HepG2 (cell line): ENCODE measurements around the gene MS4A18. TPM values are rescaled to one million over a fixed set of nuclear protein-coding genes. Genes with fewer than 3 reads are reported as not detected.

ENCODE experiments used
- ATAC-seq: fragments of 200-7000 bp; cut with Tn5 transposase; 3 replicates; pipeline ENCODE4 v1.9.1; 2020; ENCODE audit warnings: mild to moderate bottlenecking, moderate library complexity
- BruUV-seq: library from RNA; stranded (reverse); fragments of 400-500 nt; replicated peaks from 2 replicates; lab custom pipeline; 2021; lab: Mats Ljungman, UMichigan
- CTCF ChIA-PET: fragments of 300-600 bp; formaldehyde crosslinking; extraction: SDS; loops from one replicate; lab custom pipeline; 2021; ENCODE audit warnings: low total read pairs, inconsistent platforms, low intra/inter-chr PET ratio; lab: Yijun Ruan, JAX
- POLR2A ChIA-PET: fragments of 350-600 bp; sonication (Branson Sonifier 250); formaldehyde crosslinking; loops from one replicate; lab custom pipeline; 2020; ENCODE audit warnings: antibody characterized with exemption, inconsistent platforms; lab: Yijun Ruan, JAX
- DNase-seq: peaks from one replicate; pipeline ENCODE4 v3.0.0-alpha.2; 2015; ENCODE audit warnings: low spot score
- FAIRE-seq: peaks from 3 replicates; lab custom pipeline; 2011; peaks lifted over from hg19 to GRCh38; lab: Jason Lieb, UNC
- H2AFZ ChIP-seq: one replicate; pipeline ENCODE4 v1.6.1; 2011; ENCODE audit warnings: low read length, inconsistent platforms
- H3K27ac ChIP-seq: fragments of 300-600 bp; 3 replicates; pipeline ENCODE4 v1.8.0; 2011; ENCODE audit warnings: mixed run types, mild to moderate bottlenecking, mixed read lengths, low read length, inconsistent platforms; ENCODE audit not compliant: insufficient read depth; ENCODE audit errors: extremely low read length
- H3K27me3 ChIP-seq, 2 experiments: fragments of 200-600 bp in 1 of 2; 2 replicates in 1 of 2; 3 replicates in 1 of 2; pipeline versions ENCODE4 v1.6.0 to v1.8.0; 2011; ENCODE audit warnings: low read length in 2 of 2, mild to moderate bottlenecking in 2 of 2, moderate library complexity in 2 of 2, inconsistent platforms in 1 of 2; ENCODE audit not compliant: insufficient read depth in 2 of 2, control insufficient read depth in 1 of 2
- H3K36me3 ChIP-seq, 2 experiments: fragments of 200-600 bp in 1 of 2; replicated peaks in 1 of 2; 2 replicates in 1 of 2; 3 replicates in 1 of 2; pipeline versions ENCODE4 v1.5.1 to v1.8.0; 2011; ENCODE audit warnings: low read length in 2 of 2, inconsistent platforms in 1 of 2; ENCODE audit not compliant: insufficient read depth in 2 of 2, control insufficient read depth in 1 of 2
- H3K4me1 ChIP-seq: 2 replicates; pipeline ENCODE4 v1.5.1; 2012; ENCODE audit warnings: low read length, inconsistent platforms; ENCODE audit not compliant: insufficient read depth
- H3K4me2 ChIP-seq: 2 replicates; pipeline ENCODE4 v1.6.0; 2011; ENCODE audit warnings: low read depth, low read length, inconsistent platforms
- H3K4me3 ChIP-seq, 3 experiments: fragments of 200-600 bp in 1 of 3; sonication (generic), shearing (Covaris generic) in 1 of 3; replicated peaks in 1 of 3; 2 replicates each; pipeline ENCODE4 v1.5.1; 2011 to 2016; ENCODE audit warnings: low read length in 3 of 3, inconsistent platforms in 2 of 3, low read depth in 2 of 3, mild to moderate bottlenecking in 2 of 3, control low read depth in 1 of 3, mixed read lengths in 1 of 3; ENCODE audit not compliant: insufficient read depth in 1 of 3
- H3K79me2 ChIP-seq: one replicate; pipeline ENCODE4 v1.6.1; 2011; ENCODE audit warnings: low read length, inconsistent platforms; ENCODE audit not compliant: insufficient read depth
- H3K9ac ChIP-seq: 2 replicates; pipeline ENCODE4 v1.6.0; 2011; ENCODE audit warnings: mild to moderate bottlenecking, low read depth, low read length, inconsistent platforms; ENCODE audit not compliant: insufficient read depth
- H3K9me3 ChIP-seq: 2 replicates; pipeline ENCODE4 v1.5.1; 2012; ENCODE audit warnings: mild to moderate bottlenecking, low read length
- H4K20me1 ChIP-seq: 2 replicates; pipeline ENCODE4 v1.6.0; 2011; ENCODE audit warnings: inconsistent platforms, mild to moderate bottlenecking, low read length, moderate library complexity; ENCODE audit not compliant: insufficient read depth
- ARNTL ChIP-seq: sonication (generic); formaldehyde crosslinking; IDR thresholded peaks from 2 replicates; pipeline ENCODE4 v1.4.0; 2020; ENCODE audit warnings: mild to moderate bottlenecking, missing genetic modification reagents
- ATF7 ChIP-seq, 2 experiments: fragments of 450-650 bp in 1 of 2; sonication (generic) in 1 of 2; formaldehyde crosslinking in 1 of 2; IDR thresholded peaks; 2 replicates each; pipeline versions ENCODE4 v1.4.0 to v1.6.1; 2016 to 2020; ENCODE audit warnings: antibody characterized with exemption in 1 of 2, mild to moderate bottlenecking in 1 of 2, missing genetic modification reagents in 1 of 2
- CREB1 ChIP-seq, 2 experiments: fragments of 450-650 bp in 1 of 2; IDR thresholded peaks; 2 replicates each; pipeline ENCODE4 v1.6.1; 2016 to 2017; ENCODE audit warnings: control low read depth in 1 of 2, mild to moderate bottlenecking in 1 of 2, missing compliant biosample characterization in 1 of 2, missing genetic modification characterization in 1 of 2
- NR0B2 ChIP-seq: sonication (generic); formaldehyde crosslinking; IDR thresholded peaks from 2 replicates; pipeline ENCODE4 v1.4.0; 2020; ENCODE audit warnings: mild to moderate bottlenecking, missing genetic modification reagents
- ZBTB38 ChIP-seq: sonication (generic); formaldehyde crosslinking; IDR thresholded peaks from 2 replicates; pipeline ENCODE4 v1.5.1; 2020; ENCODE audit warnings: mild to moderate bottlenecking, missing genetic modification reagents
- ZNF768 ChIP-seq: sonication (generic); formaldehyde crosslinking; IDR thresholded peaks from 2 replicates; pipeline ENCODE4 v1.4.0; 2020; ENCODE audit warnings: missing genetic modification reagents
- WGBS: methylation state at CpG from one replicate; pipeline ENCODE4 v1.1.6; 2017; ENCODE audit warnings: low lambda C conversion rate; 5-methylcytosine and 5-hydroxymethylcytosine counted together
- in situ Hi-C: cut with HindIII; loops from 2 replicates; pipeline ENCODE4 v1.10.0; 2017; ENCODE audit warnings: low pct_unique_long_range_greater_than_20kb; ENCODE audit not compliant: extremely low pct_ligation_motif_present
- intact Hi-C: fragments of 100-400 bp; cut with micrococcal nuclease; formaldehyde crosslinking; loops from one replicate; pipeline ENCODE4 v1.10.0; 2022; ENCODE audit not compliant: unreplicated experiment
- polyA plus RNA-seq, 8 experiments: library from polyadenylated mRNA; depleted of rRNA in 3 of 8; stranded (reverse) in 7 of 8; unstranded in 1 of 8; fragments of >200 nt; fragmentation: Illumina TruSeq in 4 of 8; extraction: Trizol in 4 of 8; gene quantifications; 2 replicates each; pipeline versions ENCODE4 v1.2.1 to v1.2.3, GENCODE V29; 2011 to 2016; ENCODE audit warnings: low read depth in 4 of 8, missing spikeins in 1 of 8, mixed read lengths in 1 of 8; ENCODE audit not compliant: insufficient read depth in 1 of 8
- total RNA-seq, 5 experiments: library from RNA; depleted of rRNA; stranded (reverse); fragments of >200 nt; fragmentation: Illumina TruSeq; extraction: Trizol; gene quantifications; 2 replicates each; pipeline ENCODE4 v1.2.3, GENCODE V29; 2016; ENCODE audit warnings: low read depth in 1 of 5
- TF ChIP-seq, protein P1 (sequence below): sonication (generic); formaldehyde crosslinking; IDR thresholded peaks from 2 replicates; pipeline ENCODE4 v1.8.0; 2022; ENCODE audit warnings: mild to moderate bottlenecking, missing genetic modification reagents

The MS4A18 gene
- total and polyA plus RNA-seq, 2 of the 13 experiments (the other 11 are each of a cell fraction or from before 2014, with no cell fraction given): not detected

- no peaks in the 10 kb centered on the region for H4K20me1 ChIP-seq
- H3K27ac ChIP-seq: no peak overlapping the region
- no TSS peak for BruUV-seq
- ATAC-seq (no peak), FAIRE-seq (no peak), DNase-seq (no peak)
- ChIA-PET POLR2A (no interaction called here), CTCF (no interaction called here)
- no peak overlapping the region for H2AFZ ChIP-seq
- no peak overlapping the region for H3K9ac ChIP-seq
- H3K9me3 ChIP-seq: no peaks in the 10 kb centered on the region
- H3K4me2 ChIP-seq: no peak overlapping the region
- no peaks in the 10 kb centered on the region for H3K36me3 ChIP-seq
- H3K79me2 ChIP-seq: no peaks in the 10 kb centered on the region
- in situ Hi-C loops: no loop called here
- WGBS: 5% methylated on average over 6 of the region's 6 CpGs
- peaks cover 0 to 13% of the 10 kb centered on the region in 2 experiments; a peak in 2 of 5 replicates for H3K27me3 ChIP-seq
- TF ChIP-seq ATF7 (IDR thresholded peaks at IDR 0.05) (peak; percentile 84), ATF7 (CRISPR knock-in tag; IDR thresholded peaks at IDR 0.05) (no peak), NR0B2 (no peak), ARNTL (CRISPR knock-in tag) (no peak), CREB1 (IDR thresholded peaks at IDR 0.05) (peak; percentile 65), CREB1 (CRISPR knock-in tag; IDR thresholded peaks at IDR 0.05) (no peak)
- TF ChIP-seq, protein P1, sequence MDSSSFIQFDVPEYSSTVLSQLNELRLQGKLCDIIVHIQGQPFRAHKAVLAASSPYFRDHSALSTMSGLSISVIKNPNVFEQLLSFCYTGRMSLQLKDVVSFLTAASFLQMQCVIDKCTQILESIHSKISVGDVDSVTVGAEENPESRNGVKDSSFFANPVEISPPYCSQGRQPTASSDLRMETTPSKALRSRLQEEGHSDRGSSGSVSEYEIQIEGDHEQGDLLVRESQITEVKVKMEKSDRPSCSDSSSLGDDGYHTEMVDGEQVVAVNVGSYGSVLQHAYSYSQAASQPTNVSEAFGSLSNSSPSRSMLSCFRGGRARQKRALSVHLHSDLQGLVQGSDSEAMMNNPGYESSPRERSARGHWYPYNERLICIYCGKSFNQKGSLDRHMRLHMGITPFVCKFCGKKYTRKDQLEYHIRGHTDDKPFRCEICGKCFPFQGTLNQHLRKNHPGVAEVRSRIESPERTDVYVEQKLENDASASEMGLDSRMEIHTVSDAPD (CRISPR knock-in tag): no peak
- TF ChIP-seq, all 625 proteins: peak for 2
- no peaks in the 10 kb centered on the region for H3K4me1 ChIP-seq
- intact Hi-C loops: no loop called here
- no peak overlapping the region for H3K4me3 ChIP-seq
Measured at GRCh38 chr11:60720460-60720859, 4.1 kb upstream of the MS4A18 start.

- Histone ChIP-seq H3K27ac (no peak overlapping the region), H3K27me3 (peaks cover 0 to 21% of the 10 kb centered on the region in 2 experiments; a peak in 3 of 5 replicates), H3K4me1 (no peaks in the 10 kb centered on the region), H3K4me3 (no peak overlapping the region)
- TF ChIP-seq ZNF768 (CRISPR knock-in tag) (peak; percentile 19; the same call in 1 of the 2 replicates), ZBTB38 (CRISPR knock-in tag) (no peak)
- TF ChIP-seq, all 625 proteins: peak for 1
- H3K4me2 ChIP-seq: no peak overlapping the region
- ChIA-PET CTCF (no interaction called here), POLR2A (no interaction called here)
- no peaks in the 10 kb centered on the region for H3K9me3 ChIP-seq
- in situ Hi-C loops (no loop called here), intact Hi-C loops (no loop called here)
- no peak for ATAC-seq
- no peaks in the 10 kb centered on the region for H3K36me3 ChIP-seq
- no TSS peak for BruUV-seq
- DNase-seq: no peak
- no peaks in the 10 kb centered on the region for H4K20me1 ChIP-seq
- 0% methylated on average over 1 of the region's 1 CpG for WGBS
- no peaks in the 10 kb centered on the region for H3K79me2 ChIP-seq
- H2AFZ ChIP-seq: no peak overlapping the region
- no peak for FAIRE-seq
- H3K9ac ChIP-seq: no peak overlapping the region
Measured at GRCh38 chr11:60725592-60725991, 1.1 kb downstream of the MS4A18 start.
